H9 (cell line): ENCODE data around the gene PMAIP1. TPM values are rescaled to one million over a fixed set of nuclear protein-coding genes. Genes with fewer than 3 reads are reported as not detected.

ENCODE experiments used
- DNase-seq: peaks from one replicate; pipeline ENCODE4 v3.0.0-alpha.2; 2017
- H2AFZ ChIP-seq: one replicate; pipeline ENCODE4 v1.6.1; 2013; ENCODE audit warnings: mild to moderate bottlenecking, low read length, control low read depth, moderate library complexity
- H2AK5ac ChIP-seq: 2 replicates; pipeline ENCODE4 v1.6.1; 2013; ENCODE audit warnings: low read length, control low read depth, mixed read lengths; ENCODE audit not compliant: insufficient read length
- H2BK120ac ChIP-seq: one replicate; pipeline ENCODE4 v1.6.1; 2013; ENCODE audit warnings: low read depth, mild to moderate bottlenecking, low read length, control low read depth, inconsistent platforms; ENCODE audit not compliant: poor library complexity, severe bottlenecking
- H2BK12ac ChIP-seq: 2 replicates; pipeline ENCODE4 v1.6.1; 2013; ENCODE audit warnings: low read length, control low read depth, mixed read lengths, low read depth; ENCODE audit not compliant: insufficient read length
- H2BK15ac ChIP-seq: 2 replicates; pipeline ENCODE4 v1.6.1; 2013; ENCODE audit warnings: low read depth, low read length, control low read depth
- H2BK20ac ChIP-seq: one replicate; pipeline ENCODE4 v1.6.1; 2013; ENCODE audit warnings: low read depth, mild to moderate bottlenecking, low read length, control low read depth, inconsistent platforms; ENCODE audit not compliant: poor library complexity, severe bottlenecking
- H2BK5ac ChIP-seq: 2 replicates; pipeline ENCODE4 v1.6.1; 2013; ENCODE audit warnings: low read length, control low read depth, mixed read lengths; ENCODE audit not compliant: insufficient read length
- H3K14ac ChIP-seq: 2 replicates; pipeline ENCODE4 v1.6.1; 2013; ENCODE audit warnings: low read length, control low read depth; ENCODE audit not compliant: insufficient read depth
- H3K18ac ChIP-seq: 2 replicates; pipeline ENCODE4 v1.6.1; 2013; ENCODE audit warnings: low read depth, mild to moderate bottlenecking, mixed read lengths, low read length, control low read depth; ENCODE audit not compliant: insufficient read length
- H3K23ac ChIP-seq: 2 replicates; pipeline ENCODE4 v1.6.1; 2013; ENCODE audit warnings: low read length, control low read depth, mixed read lengths, low read depth; ENCODE audit not compliant: insufficient read length
- H3K23me2 ChIP-seq: 2 replicates; pipeline ENCODE4 v1.6.1; 2013; ENCODE audit warnings: low read depth, mild to moderate bottlenecking, mixed read lengths, low read length, control low read depth; ENCODE audit not compliant: insufficient read length, poor library complexity, severe bottlenecking
- H3K27ac ChIP-seq: 2 replicates; pipeline ENCODE4 v1.5.1; 2013; ENCODE audit warnings: low read length, control low read depth, mixed read lengths, low read depth; ENCODE audit not compliant: insufficient read length
- H3K27me3 ChIP-seq: 2 replicates; pipeline ENCODE4 v1.6.1; 2013; ENCODE audit warnings: low read length, control low read depth, inconsistent platforms; ENCODE audit not compliant: insufficient read depth
- H3K4ac ChIP-seq: 2 replicates; pipeline ENCODE4 v1.6.1; 2013; ENCODE audit warnings: low read depth, mild to moderate bottlenecking, control low read depth, inconsistent platforms, low read length, moderate library complexity
- H3K4me1 ChIP-seq: 2 replicates; pipeline ENCODE4 v1.6.1; 2013; ENCODE audit warnings: low read length, control low read depth, inconsistent platforms; ENCODE audit not compliant: insufficient read depth
- H3K4me2 ChIP-seq: 2 replicates; pipeline ENCODE4 v1.6.1; 2013; ENCODE audit warnings: low read length, control low read depth, mixed read lengths; ENCODE audit not compliant: insufficient read length, insufficient read depth
- H3K56ac ChIP-seq: 2 replicates; pipeline ENCODE4 v1.6.1; 2013; ENCODE audit warnings: low read depth, mild to moderate bottlenecking, mixed read lengths, low read length, control low read depth; ENCODE audit not compliant: insufficient read length
- H3K79me1 ChIP-seq: 2 replicates; pipeline ENCODE4 v1.6.1; 2013; ENCODE audit warnings: low read depth, mild to moderate bottlenecking, moderate library complexity, low read length, control low read depth, inconsistent platforms; ENCODE audit not compliant: insufficient read depth, poor library complexity, severe bottlenecking
- H3K79me2 ChIP-seq: 2 replicates; pipeline ENCODE4 v1.6.1; 2013; ENCODE audit warnings: low read length, control low read depth, inconsistent platforms; ENCODE audit not compliant: insufficient read depth
- H3K9ac ChIP-seq: 2 replicates; pipeline ENCODE4 v1.6.1; 2013; ENCODE audit warnings: low read length, control low read depth, mixed read lengths; ENCODE audit not compliant: insufficient read length; ENCODE audit errors: extremely low read depth
- H3K9me3 ChIP-seq: one replicate; pipeline ENCODE4 v1.6.1; 2013; ENCODE audit warnings: low read depth, low read length, inconsistent platforms; ENCODE audit not compliant: control insufficient read depth
- H3T11ph ChIP-seq: one replicate; pipeline ENCODE4 v1.6.1; 2013; ENCODE audit warnings: mild to moderate bottlenecking, low read length, control low read depth, inconsistent platforms
- H4K20me1 ChIP-seq: one replicate; pipeline ENCODE4 v1.6.1; 2013; ENCODE audit not compliant: control insufficient read depth, insufficient read length, insufficient read depth
- H4K5ac ChIP-seq: 2 replicates; pipeline ENCODE4 v1.6.1; 2013; ENCODE audit warnings: low read depth, mild to moderate bottlenecking, mixed read lengths, low read length, control low read depth; ENCODE audit not compliant: insufficient read length
- H4K8ac ChIP-seq: replicated peaks from 2 replicates; pipeline ENCODE4 v1.6.1; 2013; ENCODE audit warnings: low read length, control low read depth, mixed read lengths, low read depth; ENCODE audit not compliant: insufficient read length
- H4K91ac ChIP-seq: 2 replicates; pipeline ENCODE4 v1.6.1; 2013; ENCODE audit warnings: low read depth, mild to moderate bottlenecking, moderate library complexity, mixed read lengths, low read length, control low read depth; ENCODE audit not compliant: insufficient read length
- H3K27ac Mint-ChIP-seq, 3 experiments: 2 replicates in 2 of 3; 3 replicates in 1 of 3; pipeline ENCODE4 v1.8.0; 2020 to 2021; ENCODE audit warnings: mixed read lengths in 3 of 3, mild to moderate bottlenecking in 1 of 3, moderate library complexity in 1 of 3
- H3K27me3 Mint-ChIP-seq: 2 replicates; pipeline ENCODE4 v1.8.0; 2021; ENCODE audit warnings: low read depth, mild to moderate bottlenecking, moderate library complexity, mixed read lengths
- H3K36me3 Mint-ChIP-seq, 3 experiments: 2 replicates in 2 of 3; 3 replicates in 1 of 3; pipeline ENCODE4 v1.8.0; 2020 to 2021; ENCODE audit warnings: low read depth in 3 of 3, mixed read lengths in 3 of 3; ENCODE audit not compliant: insufficient read depth in 1 of 3
- H3K4me1 Mint-ChIP-seq, 2 experiments: 2 replicates each; pipeline ENCODE4 v1.8.0; 2020; ENCODE audit warnings: mixed read lengths in 2 of 2
- H3K4me3 Mint-ChIP-seq, 2 experiments: 2 replicates in 1 of 2; 3 replicates in 1 of 2; pipeline ENCODE4 v1.8.0; 2020 to 2021; ENCODE audit warnings: mild to moderate bottlenecking in 2 of 2, mixed read lengths in 2 of 2, moderate library complexity in 1 of 2
- H3K9me3 Mint-ChIP-seq, 2 experiments: 2 replicates in 1 of 2; 3 replicates in 1 of 2; pipeline ENCODE4 v1.8.0; 2020; ENCODE audit warnings: mild to moderate bottlenecking in 2 of 2, mixed read lengths in 2 of 2, moderate library complexity in 1 of 2
- WGBS: extraction: QIAGEN DNeasy Blood & Tissue Kit; methylation state at CpG from one replicate; pipeline ENCODE4 v1.1.7; 2013; ENCODE audit warnings: missing lambda C conversion rate, low lambda C conversion rate, mixed read lengths; ENCODE audit not compliant: insufficient read length; ENCODE audit errors: extremely low coverage; 5-methylcytosine and 5-hydroxymethylcytosine counted together
- total RNA-seq: library from RNA; stranded (reverse); gene quantifications from 2 replicates; pipeline ENCODE4 v1.2.1, GENCODE V29; 2021
- TF ChIP-seq, protein P1 (sequence below): fragments of 200-600 bp; sonication (generic); conservative IDR thresholded peaks from 3 replicates; pipeline ENCODE4 v1.8.0; 2021; ENCODE audit warnings: antibody characterized with exemption, mild to moderate bottlenecking

PMAIP1 gene
- total RNA-seq, 1 experiment from 2014 or later: 152 TPM

DNA sequence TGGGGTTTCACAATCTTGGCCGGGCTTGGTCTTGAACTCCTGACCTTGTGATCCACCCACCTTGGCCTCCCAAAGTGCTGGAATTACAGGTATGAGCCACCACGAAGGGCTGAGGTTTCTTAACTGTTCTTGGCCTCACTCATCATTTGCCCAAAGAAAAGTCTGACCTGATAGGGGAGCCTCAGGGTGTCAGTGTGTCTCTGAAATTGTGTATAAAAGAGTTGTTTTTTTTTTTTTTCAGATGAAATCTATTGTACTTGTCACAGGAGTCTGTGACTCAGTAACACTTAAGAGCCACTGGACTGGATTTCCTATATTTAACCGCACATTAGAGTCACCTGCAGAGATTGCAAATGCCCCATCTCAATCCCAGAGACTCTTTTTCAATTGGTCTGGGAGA, 16.9 kb downstream of the PMAIP1 start:
- H3K27me3 Mint-ChIP-seq: no peaks in the 10 kb centered on the region; the same call in 1 of the 2 replicates
- Histone ChIP-seq H3K4me1 (peaks cover 4% of the 10 kb centered on the region), H3K23ac (no peak overlapping the region), H2BK12ac (no peak overlapping the region), H4K8ac (no peak overlapping the region), H2BK120ac (no peak overlapping the region), H2AK5ac (no peak overlapping the region), H3K9ac (no peak overlapping the region), H3K14ac (no peak overlapping the region), H3K18ac (no peak overlapping the region), H2BK5ac (no peak overlapping the region), H3K56ac (no peak overlapping the region), H4K91ac (no peak overlapping the region), H3K27ac (no peak overlapping the region), H4K20me1 (no peaks in the 10 kb centered on the region), H3K23me2 (no peaks in the 10 kb centered on the region), H2AFZ (no peak overlapping the region), H3K4me2 (no peak overlapping the region), H4K5ac (no peak overlapping the region), H3T11ph (no peak overlapping the region), H3K79me1 (no peaks in the 10 kb centered on the region), H3K9me3 (no peaks in the 10 kb centered on the region), H3K4ac (no peak overlapping the region), H3K79me2 (no peaks in the 10 kb centered on the region), H2BK20ac (no peak overlapping the region), H2BK15ac (no peak overlapping the region), H3K27me3 (no peaks in the 10 kb centered on the region)
- peaks cover 18 to 19% of the 10 kb centered on the region in 2 experiments for H3K4me1 Mint-ChIP-seq
- H3K36me3 Mint-ChIP-seq: no peaks in the 10 kb centered on the region
- WGBS: no CpG with 5 or more reads among the region's 3 CpGs
- H3K27ac Mint-ChIP-seq: peak overlapping the region in 2 of 3 experiments; percentile 3 to 44; a peak in 2 of 7 replicates
- no peaks in the 10 kb centered on the region; a peak in 1 of 5 replicates for H3K9me3 Mint-ChIP-seq
- TF ChIP-seq, protein P1, sequence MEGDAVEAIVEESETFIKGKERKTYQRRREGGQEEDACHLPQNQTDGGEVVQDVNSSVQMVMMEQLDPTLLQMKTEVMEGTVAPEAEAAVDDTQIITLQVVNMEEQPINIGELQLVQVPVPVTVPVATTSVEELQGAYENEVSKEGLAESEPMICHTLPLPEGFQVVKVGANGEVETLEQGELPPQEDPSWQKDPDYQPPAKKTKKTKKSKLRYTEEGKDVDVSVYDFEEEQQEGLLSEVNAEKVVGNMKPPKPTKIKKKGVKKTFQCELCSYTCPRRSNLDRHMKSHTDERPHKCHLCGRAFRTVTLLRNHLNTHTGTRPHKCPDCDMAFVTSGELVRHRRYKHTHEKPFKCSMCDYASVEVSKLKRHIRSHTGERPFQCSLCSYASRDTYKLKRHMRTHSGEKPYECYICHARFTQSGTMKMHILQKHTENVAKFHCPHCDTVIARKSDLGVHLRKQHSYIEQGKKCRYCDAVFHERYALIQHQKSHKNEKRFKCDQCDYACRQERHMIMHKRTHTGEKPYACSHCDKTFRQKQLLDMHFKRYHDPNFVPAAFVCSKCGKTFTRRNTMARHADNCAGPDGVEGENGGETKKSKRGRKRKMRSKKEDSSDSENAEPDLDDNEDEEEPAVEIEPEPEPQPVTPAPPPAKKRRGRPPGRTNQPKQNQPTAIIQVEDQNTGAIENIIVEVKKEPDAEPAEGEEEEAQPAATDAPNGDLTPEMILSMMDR: no peak
- H3K4me3 Mint-ChIP-seq: no peak overlapping the region
- no peak for DNase-seq
